Measurements from ENCODE around the gene TEKTIP1. TPM values are rescaled to one million over a fixed set of nuclear protein-coding genes. Genes with fewer than 3 reads are reported as not detected.
A peak's percentile ranks its signal among the peaks of the same experiment; 100 is the strongest.

The TEKTIP1 gene
- total RNA-seq = 10.3 TPM

DNA sequence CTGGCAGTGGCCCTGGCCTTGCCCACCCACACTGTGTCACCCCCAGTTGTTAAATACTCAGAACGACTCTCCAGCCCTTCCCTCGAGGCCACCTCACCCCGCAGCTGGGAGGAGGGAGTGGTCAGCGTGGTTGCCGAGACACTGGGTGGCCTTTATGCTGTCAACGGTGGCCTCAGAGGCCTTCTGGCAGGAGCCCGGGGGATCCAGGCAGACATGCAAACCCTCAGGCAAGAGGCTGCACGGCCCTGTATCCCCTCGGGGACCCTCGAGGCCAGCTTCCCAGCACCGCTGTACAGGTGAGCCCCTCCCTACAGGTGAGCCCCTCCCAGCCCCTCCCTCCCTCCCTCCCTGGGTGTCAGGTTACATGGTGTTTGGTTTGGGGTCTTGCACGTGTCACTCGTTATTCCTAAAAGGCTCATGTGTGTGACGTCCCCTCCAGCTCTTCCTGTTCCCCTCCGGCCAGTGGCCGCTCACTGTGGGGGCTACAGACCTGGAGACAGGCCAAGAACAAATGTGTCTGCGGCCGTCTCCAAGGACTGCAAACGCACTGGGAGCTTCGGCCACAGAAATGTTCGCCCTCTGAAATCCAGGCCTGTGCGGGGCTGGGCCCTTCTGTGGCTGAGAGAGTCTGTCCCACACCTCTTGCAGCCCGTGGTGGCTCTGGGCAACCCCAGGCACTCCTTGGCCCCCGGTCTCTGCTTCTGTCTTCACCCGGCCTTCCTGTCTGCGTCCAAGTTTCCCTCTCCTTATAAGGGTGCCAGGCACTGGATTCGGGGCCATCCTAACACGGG is at the start of gene TEKTIP1:
TEKTIP1 (plus strand) TSS at position 210 of the 791 bp plus-strand sequence; CDS start at position 214, 4 bp downstream.
- DNase-seq (ENCODE audit: low spot score) = no peak

GRCh38 chr19:3491396-3492119 is 47.4 kb upstream of the TEKTIP1 start:
- DNase-seq (ENCODE audit: low spot score) = no peak

GRCh38 chr19:3492131-3492839 is 46.7 kb upstream of the TEKTIP1 start:
- no peak for DNase-seq (ENCODE audit: low spot score)

DNA sequence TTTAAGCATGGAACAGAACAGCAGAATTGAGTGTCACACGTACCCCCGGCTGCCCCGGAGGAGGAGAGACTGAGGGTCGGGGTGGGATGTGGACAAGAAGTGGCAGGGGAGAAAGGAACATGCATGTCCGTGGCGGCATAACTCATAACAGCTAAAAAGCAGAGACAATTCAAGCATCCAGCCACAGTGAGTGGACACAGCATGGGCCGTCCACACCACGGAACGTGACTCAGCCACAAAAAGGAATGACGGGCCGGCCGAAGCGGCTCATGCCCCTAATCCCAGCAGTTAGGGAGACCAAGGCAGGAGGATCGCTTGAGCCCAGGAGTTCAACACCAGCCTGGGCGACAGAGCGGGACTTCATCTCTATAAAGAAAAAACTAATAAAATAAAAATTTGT is 46.1 kb upstream of the TEKTIP1 start:
- DNase-seq (ENCODE audit: low spot score) = no peak

DNA sequence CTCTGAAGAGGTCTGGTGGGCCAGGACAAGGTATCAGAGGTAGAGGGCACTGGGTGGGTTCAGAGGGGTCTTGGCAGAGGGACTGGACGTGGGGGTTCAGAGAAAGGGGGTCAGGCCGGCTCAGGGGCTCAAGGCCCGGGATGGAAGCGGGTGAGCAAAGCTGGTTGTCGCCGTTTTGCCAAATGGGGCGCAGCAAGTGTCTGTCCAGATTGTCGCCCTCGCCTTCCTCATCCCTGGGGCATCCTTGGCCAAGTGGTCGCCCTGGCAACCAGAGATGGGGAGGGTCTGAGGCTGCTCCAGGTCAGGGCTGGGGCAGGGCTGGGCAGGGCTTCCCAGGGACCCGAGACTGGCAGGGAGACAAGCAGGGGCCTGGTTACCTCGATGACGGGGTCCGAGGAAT is 45.3 kb upstream of the TEKTIP1 start:
- DNase-seq (ENCODE audit: low spot score) = no peak

GRCh38 chr19:3494051-3494450 is 44.9 kb upstream of the TEKTIP1 start:
- no peak for DNase-seq (ENCODE audit: low spot score)

GRCh38 chr19:3494559-3494958 is 44.4 kb upstream of the TEKTIP1 start:
- DNase-seq (ENCODE audit: low spot score) = no peak

DNA sequence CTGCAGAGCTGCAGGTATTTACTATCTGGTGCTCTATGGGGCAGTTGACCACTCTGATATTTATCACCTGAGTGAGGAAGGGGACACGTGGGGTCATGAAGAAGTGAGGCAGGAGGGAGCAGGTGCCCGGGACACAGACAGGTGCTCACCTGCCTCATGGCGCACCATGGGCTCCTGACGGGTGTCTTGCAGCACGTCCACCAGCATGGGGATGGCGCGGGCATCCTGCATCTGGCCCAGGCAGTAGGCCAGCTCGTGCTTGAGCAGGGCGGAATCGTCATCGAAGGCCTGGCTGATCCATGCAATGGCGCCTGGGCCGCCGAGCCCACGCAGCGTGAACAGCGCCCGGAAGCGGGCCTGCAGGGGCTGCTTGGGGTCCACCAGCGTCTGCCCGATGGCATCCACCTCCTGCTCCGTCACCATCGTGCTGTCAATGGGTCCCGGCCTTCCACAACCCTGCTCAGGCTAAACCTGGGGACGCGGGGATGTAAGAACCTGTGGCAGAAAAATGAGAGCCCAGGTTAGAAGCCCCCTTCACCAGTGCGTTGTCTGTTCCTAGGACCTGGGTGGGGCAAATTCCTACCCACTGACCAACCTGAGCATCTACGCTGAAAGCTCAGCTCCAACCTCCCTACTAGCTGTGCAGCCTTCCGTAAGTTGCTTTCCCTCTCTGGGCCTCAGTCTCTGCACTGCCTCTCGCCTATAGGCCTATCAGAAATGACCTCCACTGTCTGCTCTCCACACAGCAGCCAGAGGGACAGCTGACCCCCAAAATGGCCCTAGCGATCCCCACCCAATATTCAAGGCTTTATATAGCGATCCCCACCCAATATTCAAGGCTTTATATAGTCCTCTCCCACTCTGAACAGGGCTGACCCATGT is 42.3 kb upstream of the TEKTIP1 start:
- no peak for DNase-seq (ENCODE audit: low spot score)

- DNase-seq (ENCODE audit: low spot score) = no peak
Observed at GRCh38 chr19:3497757-3498520, 41.0 kb upstream of the TEKTIP1 start.

GRCh38 chr19:3499738-3500428 is 39.1 kb upstream of the TEKTIP1 start:
- no peak for DNase-seq (ENCODE audit: low spot score)

- peak; percentile 96 for DNase-seq (ENCODE audit: low spot score)
Observed at GRCh38 chr19:3500429-3501101, 38.4 kb upstream of the TEKTIP1 start, which contains the start of gene DOHH. TSS of gene DOHH (minus strand) at chr19:3500674. CDS start at chr19:3496814, 3,860 bp downstream.

DNA sequence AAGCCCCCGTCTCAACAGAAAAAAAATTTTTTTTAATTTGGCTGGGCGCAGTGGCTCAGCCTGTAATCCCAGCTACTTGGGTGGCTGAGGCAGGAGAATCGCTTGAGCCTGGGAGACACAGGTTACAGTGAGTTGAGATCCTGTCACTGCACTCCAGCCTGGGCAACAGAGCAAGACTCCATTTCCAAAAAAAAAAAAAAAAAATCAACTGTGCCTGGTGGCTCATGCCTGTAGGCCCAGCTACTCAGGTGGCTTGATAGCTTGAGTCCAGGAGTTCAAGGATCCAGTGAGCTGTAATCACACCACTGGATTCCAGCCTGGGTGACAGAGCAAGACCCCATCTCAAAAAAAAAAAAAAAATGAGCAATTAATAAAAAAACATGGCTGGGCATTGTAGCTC is 37.2 kb upstream of the TEKTIP1 start:
- no peak for DNase-seq (ENCODE audit: low spot score)

DNA sequence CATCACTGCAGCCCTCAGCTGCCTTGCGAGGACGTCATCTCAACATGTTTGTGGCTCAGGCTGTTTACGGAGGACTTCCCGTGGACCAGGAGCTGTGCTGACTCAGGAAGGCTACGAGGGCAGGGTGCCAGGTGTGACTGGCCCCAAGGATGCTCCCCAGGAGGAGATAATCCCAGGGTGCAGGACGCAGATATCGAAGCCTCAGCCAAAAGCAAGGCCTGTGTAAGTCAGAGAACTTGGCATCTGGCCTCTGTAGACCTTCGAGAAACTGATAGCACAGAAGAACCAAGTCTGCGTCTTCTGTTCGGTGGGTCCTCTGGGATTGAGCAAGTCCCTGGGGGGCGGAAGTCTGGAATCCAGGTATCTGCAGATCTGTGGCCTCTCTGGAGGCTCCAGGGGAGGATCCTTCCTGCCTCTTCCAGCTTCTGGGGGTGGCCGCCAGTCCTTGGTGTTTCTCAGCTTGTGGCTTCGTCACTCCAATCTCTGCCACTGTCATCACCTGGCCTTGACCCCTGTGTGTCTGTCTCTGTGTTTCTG is 35.9 kb upstream of the TEKTIP1 start:
- DNase-seq (ENCODE audit: low spot score) = no peak

GRCh38 chr19:3504735-3505134 is 34.2 kb upstream of the TEKTIP1 start:
- DNase-seq (ENCODE audit: low spot score) = no peak

GRCh38 chr19:3505598-3506383 is 33.2 kb upstream of the TEKTIP1 start, which contains the start of gene FZR1:
TSS of gene FZR1 (plus strand) at chr19:3506311. CDS start at chr19:3522990, 16,679 bp downstream.
- peak; percentile 99 for DNase-seq (ENCODE audit: low spot score)

DNA sequence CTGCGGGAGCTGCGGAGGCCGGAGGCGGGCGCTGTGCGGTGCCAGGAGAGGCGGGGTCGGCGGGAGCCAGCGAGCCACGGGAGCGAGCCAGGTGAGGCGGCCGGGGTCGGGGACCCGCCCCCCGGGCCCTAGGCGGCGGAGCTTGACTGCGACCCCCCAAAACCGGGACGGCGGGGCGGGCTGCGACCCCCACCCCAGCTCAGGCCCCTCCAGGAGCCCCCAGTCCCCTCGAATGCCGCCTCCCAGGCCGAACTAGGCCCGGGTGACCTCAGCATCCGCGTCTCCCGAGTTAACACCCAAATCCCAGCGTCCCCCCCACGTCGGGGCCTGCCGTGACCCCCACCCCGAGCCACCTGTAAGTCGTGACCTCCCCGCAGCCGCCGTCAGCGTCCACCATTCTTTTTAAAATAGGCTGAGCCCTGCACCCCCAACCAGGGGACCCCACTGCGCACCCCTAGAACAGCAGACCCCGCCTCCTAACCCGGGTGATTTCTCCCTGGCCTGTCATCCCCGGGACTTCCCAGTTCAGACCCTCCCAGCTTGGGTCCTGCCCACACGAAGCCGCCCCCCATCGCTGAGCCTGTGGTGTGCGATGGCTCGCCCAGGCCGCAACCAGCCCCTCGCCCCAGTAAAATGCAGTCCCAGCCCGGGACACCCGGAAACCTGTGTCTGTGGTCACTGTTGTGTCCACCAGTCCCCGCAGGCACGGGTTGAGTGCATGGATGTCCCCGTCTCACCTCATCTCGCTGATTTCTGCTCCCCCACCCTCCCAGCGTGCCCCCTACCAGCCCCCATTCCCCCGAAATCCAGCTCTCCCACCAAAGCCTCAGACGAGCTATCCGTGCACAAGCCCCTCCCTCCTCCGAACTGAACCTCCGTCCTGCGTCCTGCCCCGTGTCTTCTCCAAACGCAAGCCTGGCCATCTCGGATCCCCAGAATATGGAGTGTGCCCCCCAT is 32.3 kb upstream of the TEKTIP1 start:
- DNase-seq (ENCODE audit: low spot score) = peak; percentile 29

Measured in mucosa of gallbladder (tissue), 1 donor.